Measurements from ENCODE around the gene PLCD1.
"Not testable (repeated sequence)": the region's sequence is repeated elsewhere in the genome, so short reads cannot be mapped to it uniquely, and the experiment has no call there.

The PLCD1 gene

GRCh38 chr3:37984051-37984450 lies 45.4 kb downstream of the PLCD1 start:
- no peak for DNase-seq

- no peak for DNase-seq
Measured at GRCh38 chr3:37982331-37982730, 47.1 kb downstream of the PLCD1 start.

GRCh38 chr3:37981348-37981664 lies 48.1 kb downstream of the PLCD1 start:
- DNase-seq, result no peak

- DNase-seq, result no peak
Measured at GRCh38 chr3:37980462-37981347, 48.7 kb downstream of the PLCD1 start.

- peak in 1 of 2 donors; percentile 54 for DNase-seq
Measured at GRCh38 chr3:37979541-37980461, 49.6 kb downstream of the PLCD1 start.

GRCh38 chr3:37974121-37975083 lies 55.0 kb downstream of the PLCD1 start:
- peak; percentile 72 to 78 for DNase-seq

- DNase-seq, result no peak
Measured at GRCh38 chr3:37973246-37974054, 56.0 kb downstream of the PLCD1 start.

GRCh38 chr3:37972056-37972455 lies 57.4 kb downstream of the PLCD1 start:
- not testable (repeated sequence) for DNase-seq

GRCh38 chr3:37971467-37971866 lies 58.0 kb downstream of the PLCD1 start:
- DNase-seq, result no peak

GRCh38 chr3:37970802-37971201 lies 58.6 kb downstream of the PLCD1 start:
- no peak for DNase-seq

GRCh38 chr3:37969596-37970100 lies 59.8 kb downstream of the PLCD1 start:
- DNase-seq, result no peak

GRCh38 chr3:37968813-37969595 lies 60.4 kb downstream of the PLCD1 start:
- no peak for DNase-seq

GRCh38 chr3:37968199-37968598 lies 61.2 kb downstream of the PLCD1 start:
- no peak for DNase-seq

- DNase-seq, result peak; percentile 54 to 55
Measured at GRCh38 chr3:37967260-37967881, 62.1 kb downstream of the PLCD1 start.

- DNase-seq, result no peak
Measured at GRCh38 chr3:37964716-37965115, 64.7 kb downstream of the PLCD1 start.

- no peak for DNase-seq
Measured at GRCh38 chr3:37964146-37964545, 65.3 kb downstream of the PLCD1 start.

- no peak for DNase-seq
Measured at GRCh38 chr3:37963635-37964034, 65.8 kb downstream of the PLCD1 start.

- DNase-seq, result no peak
Measured at GRCh38 chr3:37963016-37963415, 66.4 kb downstream of the PLCD1 start.

- DNase-seq, result no peak
Measured at GRCh38 chr3:37961622-37962431, 67.6 kb downstream of the PLCD1 start.

Measured in CD4-positive, alpha-beta T cell treated with Interleukin-1 beta for 1 hour (primary cell).